NCI-H510A (cell line): ENCODE measurements around the gene FYCO1.

Experiments used
- DNase-seq: peaks from one replicate; lab custom pipeline; 2025; lab: John Stamatoyannopoulos, UW

The FYCO1 gene

DNA sequence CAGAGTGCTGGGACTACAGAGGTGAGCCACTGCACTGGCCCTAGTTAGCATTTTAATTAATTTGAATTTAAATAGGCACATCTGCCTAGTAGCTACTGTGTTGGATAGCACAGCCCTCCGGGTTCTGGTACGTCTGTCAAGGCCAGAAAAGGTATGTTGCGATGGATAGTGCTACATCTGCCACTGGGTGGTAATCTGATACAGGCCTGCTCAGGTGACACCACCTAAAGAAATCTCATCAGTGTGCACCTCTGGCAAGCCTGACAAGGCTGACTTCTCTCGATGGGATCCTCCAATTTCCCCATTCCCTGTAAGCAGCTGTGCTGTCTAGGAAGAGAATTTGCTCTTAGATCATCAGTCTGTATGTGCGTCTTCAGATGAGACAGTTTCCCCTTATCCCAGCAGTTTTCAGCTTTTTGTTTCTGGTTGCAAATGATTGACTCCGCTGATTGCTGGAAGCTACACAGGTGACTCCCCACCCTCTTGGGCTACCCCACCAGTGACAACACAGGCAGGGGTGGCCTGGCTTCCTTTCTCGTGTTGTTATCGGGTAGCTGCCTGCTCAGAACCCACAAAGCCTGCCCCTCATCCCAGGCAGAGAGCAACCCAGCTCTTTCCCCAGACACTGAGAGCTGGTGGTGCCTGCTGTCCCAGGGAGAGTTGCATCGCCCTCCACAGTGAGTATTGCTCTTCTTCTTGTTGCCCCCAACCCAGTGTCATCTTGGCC lies 109.5 kb downstream of the FYCO1 start, which contains the start of gene CCR9:
Gene CCR9, plus strand, starts transcription at position 565 of the 727 bp plus-strand sequence. CDS start 8,391 bp downstream, outside the sequence.
- DNase-seq: no peak

DNA sequence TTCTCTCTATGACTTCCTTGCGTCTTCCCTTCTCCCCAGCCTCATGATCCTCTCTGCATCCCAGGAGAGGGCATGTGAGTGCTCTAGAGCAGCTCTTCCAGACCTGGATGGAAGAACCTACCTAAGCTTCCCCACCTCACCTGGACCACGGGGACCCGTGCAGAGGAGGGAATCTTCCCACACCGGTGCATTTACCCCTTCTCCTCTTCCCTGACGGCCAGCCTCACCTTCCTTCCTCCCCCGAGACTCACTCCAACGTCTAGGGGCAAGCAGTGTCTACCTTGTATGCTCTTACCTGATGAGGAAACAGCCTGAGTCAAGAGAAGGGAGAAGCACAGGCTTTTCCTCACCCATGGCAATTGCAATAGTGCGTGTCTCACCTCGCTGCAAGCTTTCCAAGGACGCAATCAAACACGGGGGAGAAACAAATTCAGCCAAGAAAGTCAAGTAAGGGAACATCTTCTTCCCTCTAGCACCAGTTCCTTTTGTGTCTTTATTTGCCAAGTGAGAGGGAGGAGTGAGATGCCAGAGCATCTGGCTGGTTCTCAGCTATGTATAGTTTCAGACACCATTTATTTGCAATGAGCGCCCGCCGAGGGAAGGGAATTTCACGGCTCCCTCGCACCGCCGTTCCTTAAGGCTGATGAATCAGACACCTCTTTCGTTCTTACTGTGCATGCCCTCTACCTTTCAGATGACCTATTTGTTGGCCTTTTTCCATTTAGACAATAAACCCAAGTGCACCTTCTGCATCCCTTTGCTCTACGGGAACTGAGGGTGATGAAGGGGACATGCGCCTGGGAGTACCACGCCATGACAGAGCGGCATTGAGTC lies 111.0 kb downstream of the FYCO1 start:
- no peak for DNase-seq

DNA sequence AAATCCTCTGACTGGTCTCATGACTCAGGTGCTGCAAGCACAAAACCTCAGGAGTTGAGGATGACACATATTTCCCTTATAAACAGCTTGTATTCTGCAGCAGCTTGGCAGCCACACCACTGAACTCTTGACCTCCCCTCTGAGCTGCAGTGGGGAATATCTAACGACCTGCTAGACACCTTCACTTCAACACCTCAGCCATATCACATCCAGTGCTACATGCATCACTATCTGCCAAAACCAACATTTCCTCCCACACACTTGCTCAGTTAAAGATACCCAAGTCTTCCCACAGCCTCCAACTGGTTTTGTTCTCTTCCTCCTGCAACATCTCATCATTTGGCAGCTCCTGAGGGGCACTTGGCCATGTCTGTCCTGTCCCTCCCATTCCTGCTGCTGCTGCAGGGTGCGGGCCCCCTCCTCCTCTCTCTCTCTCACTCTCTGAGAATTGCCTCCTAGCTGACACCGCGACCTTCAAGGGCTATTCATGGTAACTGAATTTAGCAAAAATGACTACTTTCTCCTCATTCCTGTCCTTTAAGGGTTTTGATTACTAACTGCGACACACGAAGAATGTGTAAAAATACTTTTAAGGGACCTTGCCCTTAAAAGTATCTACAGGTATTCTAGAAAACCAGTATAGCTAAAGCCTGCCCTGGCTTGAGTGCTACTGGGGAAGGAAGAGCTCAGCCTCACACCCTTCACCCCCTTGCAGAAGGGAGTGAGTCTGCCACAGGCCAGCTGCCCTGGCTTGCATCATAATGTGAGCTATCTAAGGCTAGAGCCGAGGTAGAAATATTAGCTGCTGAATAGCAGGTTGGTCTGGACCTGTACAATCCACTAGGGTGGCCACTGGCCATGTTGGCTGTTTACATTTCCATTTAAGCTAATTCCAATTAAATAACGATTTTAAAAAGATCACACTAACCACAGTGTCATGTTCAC lies 114.3 kb downstream of the FYCO1 start:
- no peak for DNase-seq

DNA sequence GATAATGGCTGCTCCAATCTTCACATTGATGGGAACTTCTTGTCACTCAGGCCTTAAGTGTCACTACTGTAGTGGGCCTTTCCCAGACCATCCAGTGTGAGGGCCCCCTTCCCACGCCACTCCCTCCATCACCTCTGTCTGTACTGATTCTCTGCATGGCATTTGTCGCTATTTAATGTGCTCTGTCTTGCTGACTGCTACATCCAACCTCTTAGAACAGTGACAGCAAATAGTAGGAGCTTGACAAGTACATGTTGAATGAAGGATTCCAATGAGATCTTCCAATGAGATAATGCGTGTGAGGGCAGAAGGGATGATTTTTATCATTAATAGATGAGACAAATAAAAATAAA lies 114.9 kb downstream of the FYCO1 start:
- no peak for DNase-seq

DNA sequence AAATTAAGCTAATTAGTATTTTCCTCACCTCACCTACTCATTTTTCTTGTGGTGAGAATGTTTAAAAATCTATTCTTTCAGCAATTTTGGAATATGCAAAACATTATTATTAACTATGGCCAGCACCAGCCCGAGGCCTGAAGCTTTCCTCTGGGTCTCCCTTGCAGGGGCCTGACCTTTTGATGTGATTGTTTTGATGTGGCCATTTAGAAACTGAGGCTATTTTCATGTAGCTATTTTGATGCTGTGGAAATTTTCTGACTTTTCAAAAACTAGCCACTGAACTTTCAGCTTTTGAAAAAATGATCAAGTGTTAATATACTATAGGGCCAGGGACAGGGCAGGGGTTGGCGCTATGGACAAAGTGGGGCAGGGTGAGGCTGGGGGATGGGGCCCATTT lies 117.5 kb downstream of the FYCO1 start:
- no peak for DNase-seq

DNA sequence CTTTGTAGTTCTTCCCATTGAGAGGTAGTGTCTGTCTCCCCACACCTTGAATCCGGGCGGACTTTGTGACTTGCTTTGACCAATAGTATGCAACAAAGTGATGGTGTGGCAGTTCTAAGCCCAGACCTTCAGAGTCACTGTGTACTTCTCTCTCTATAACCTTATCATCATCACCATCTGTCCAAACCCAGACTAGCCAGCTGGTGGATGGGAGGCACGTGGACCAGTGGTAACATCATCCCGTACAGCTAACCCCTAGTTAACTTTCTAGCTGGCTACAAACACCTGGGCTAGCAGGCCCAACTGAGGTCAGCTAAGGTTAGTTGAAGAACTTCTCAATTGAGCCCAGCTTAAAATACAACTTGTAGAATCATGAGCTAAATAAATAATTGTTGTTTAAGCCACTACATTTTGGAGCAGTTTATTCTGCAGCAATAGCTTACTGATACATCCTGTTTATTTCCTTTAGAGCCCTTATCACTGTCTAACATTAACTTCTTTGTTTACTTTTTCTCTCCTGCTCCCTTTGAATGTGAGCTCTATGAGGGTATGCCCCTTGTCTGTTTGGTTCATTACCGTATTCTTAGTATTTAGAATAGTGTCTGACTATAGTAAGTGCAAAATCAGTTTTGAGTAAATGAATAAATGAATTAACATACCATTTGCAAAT lies 120.8 kb downstream of the FYCO1 start:
- no peak for DNase-seq

DNA sequence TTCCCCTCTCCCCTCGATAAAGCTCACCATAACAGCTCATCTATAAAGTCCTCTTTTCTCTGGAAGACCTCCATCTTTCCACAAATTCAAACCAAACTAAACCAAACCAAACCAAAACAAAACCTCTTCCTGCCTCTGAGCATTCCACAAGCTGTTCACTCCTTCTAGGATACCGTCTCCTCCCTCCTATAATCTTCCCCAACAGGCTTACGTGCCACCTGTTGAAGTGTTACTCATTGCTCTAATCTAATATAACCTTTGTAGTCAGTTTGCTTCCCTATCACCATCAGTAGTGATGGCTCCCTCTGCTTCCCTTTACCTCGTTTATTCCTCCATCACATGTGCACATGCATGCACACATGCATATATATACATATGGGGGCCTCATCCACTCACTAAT lies 122.0 kb downstream of the FYCO1 start:
- no peak for DNase-seq

DNA sequence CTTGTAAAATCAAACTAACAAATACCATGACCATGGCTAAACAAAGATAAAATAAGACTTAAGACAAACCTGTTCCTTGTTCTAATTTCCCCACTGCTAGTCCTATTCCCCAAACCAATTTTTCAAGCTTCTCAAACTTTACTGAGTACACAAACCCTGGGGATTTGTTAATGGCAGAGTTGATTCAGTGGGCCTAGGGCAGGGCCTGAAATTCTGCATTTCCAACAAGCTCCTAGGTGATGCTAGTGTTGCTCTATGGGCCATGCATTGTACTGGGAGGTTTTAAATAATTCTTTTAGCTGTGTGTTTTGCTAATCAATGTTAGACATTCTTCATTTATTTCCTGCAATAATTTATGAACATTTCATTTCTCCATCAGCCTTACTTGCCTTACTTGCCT lies 122.6 kb downstream of the FYCO1 start:
- DNase-seq: no peak

DNA sequence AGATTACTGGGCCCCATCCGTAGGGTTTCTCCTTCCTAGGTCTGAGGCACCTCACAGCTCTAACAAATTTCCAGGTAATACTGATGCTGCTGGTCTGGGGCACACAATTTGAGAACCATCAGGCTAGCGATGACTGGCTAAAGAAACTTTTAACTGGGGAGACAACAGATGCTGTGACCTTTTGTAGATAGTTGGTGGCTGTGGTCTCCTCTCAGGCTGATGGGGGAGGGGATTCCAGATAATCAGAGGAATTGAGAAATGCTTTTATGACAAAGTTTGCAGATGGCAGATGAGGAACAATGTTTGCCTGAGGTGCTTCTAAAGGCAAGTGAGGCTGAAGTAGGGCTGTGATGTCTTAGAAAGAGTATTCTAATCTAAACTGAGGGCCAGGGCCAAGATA lies 123.1 kb downstream of the FYCO1 start:
- no peak for DNase-seq

DNA sequence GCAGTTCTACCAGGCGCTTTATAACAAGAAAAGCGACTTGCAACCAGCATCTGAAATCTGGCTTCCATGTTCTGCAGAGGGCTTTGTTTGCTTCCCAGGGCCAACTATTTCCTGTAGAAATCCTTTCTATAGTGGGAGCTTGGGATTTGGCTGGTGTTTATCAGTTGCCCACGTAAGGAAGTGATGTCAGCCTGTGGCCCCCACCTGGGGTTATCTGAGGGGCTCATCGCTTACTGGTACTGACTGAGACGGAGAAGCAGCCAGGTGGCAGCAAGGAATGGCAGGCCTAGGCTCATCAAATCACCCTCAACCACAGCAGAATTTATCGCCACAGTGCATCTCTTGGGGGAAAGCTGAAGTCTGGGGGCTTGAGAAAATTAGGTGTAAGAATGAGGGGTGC lies 123.8 kb downstream of the FYCO1 start:
- DNase-seq: no peak

DNA sequence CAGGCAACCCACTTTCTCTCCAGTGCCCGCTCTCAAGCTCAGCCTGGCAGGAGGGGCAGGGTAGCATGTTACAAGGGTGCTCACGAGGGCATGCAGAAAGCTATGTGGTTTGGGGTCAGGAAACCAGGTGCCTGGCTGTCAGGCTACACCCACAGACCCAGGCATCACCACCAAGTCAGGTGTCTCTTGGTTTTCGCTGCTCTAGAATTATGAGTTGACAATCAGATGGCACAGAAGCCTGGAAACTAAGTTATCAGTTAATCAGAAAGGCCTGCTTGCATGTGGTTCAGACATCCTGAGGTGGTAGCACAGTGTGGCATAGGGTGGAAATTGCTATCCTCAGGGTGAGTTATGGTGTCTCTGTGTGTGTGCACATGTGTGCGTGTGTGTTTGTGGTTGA lies 125.5 kb downstream of the FYCO1 start:
- no peak for DNase-seq

DNA sequence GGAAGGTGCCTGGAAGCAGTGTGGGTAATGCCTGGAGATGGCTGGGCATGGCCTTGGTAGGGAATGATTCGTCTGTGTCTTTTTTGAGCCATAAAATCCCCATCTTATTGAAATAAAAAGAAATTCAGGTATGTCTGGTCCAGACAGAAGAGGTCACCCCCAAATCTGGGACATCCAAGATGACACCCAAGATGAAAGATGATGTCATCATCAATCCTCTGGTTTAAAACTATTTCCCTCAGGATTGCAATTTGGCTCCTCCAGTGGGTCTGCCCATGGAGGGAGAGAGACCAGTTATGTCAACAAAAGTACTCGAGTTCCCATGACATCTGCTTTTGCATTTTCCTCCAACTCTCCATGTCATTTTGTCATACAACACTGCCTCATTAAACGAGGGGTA lies 126.0 kb downstream of the FYCO1 start:
- DNase-seq: no peak

DNA sequence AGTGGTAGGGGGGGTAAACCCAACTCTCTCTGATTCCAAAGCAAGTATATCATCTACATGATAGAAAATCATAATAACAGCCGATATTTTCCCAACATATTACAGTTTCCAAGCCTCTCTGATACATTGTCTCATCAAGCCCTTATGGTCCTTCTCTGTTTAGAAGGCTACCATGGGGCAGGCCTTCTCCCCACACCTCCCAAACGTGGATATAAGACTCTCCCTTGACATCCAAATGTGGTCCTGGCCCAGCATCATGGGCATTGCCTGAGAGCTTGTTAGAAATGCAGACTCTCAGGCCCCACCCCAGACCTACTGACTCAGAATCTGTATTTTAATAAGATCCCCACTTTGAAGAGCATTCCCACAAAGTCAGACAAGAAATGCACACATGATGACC lies 127.0 kb downstream of the FYCO1 start:
- no peak for DNase-seq

DNA sequence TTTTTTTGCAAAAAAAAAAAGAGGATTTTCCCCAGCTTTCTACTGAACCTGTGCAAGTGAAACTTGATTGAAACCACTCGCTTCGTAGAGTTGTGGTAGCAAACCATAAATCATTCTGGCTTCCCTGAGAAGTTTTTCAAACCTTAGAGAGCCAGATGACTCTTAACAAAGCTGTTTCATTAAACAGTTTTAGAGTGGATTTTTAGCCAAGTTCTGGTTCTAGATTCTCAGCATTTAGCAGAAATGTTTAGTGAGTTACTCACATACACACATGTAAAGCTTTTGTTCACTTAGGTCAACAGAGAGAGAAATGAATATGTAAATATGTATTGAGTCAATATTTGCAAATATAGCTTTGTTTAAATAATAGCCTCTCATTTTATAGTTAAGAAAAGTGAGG lies 127.4 kb downstream of the FYCO1 start:
- DNase-seq: no peak
